ENCODE data around the gene CEACAM18. TPM values are rescaled to one million over a fixed set of nuclear protein-coding genes. Genes with fewer than 3 reads are reported as not detected.

CEACAM18 gene
- total RNA-seq, 2 experiments from 2014 or later = not detected

DNA sequence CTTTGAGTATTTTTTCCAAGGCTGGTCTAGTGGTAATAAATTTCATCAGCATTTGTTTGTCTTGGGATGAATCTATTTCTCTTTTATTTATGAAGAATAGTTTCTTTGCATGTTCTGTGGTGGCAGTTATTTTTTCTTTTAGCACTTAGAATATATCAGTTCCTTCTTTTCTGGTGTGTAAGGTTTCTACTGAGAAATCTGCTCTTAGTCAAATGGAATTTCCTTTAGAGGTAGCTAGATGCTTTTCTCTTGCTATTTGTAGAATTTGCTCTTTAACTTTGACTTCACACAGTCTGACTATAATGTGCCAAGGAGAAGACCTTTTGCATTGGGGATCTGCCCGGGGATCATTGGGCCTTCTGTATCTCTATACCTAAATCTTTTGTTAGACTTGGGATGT is 57.2 kb downstream of the CEACAM18 start:
- POLR2A ChIA-PET = no interaction called here
- Histone ChIP-seq H3K36me3 (ENCODE audit: insufficient read depth, low read length) (no peaks in the 10 kb centered on the region), H3K4me3 (ENCODE audit: low read length) (no peak overlapping the region), H3K9me3 (ENCODE audit: control insufficient read depth in 1 of 2, insufficient read depth in 1 of 2, low read length in 2 of 2) (peaks cover 0 to 17% of the 10 kb centered on the region in 2 experiments), H3K27me3 (ENCODE audit: control insufficient read depth in 1 of 2, insufficient read depth in 2 of 2, low read length in 2 of 2) (peaks cover 13 to 38% of the 10 kb centered on the region in 2 experiments), H3K4me1 (ENCODE audit: insufficient read depth, low read length) (peaks cover 5% of the 10 kb centered on the region), H3K27ac (ENCODE audit: low read depth in 1 of 2, low read length in 2 of 2) (no peak overlapping the region)
- Mint-ChIP-seq H3K27ac (no peak overlapping the region), H3K27me3 (peaks cover 81% of the 10 kb centered on the region), H3K9me3 (peaks cover 4% of the 10 kb centered on the region), H3K36me3 (ENCODE audit: low read depth) (no peaks in the 10 kb centered on the region), H3K4me3 (no peak overlapping the region), H3K4me1 (ENCODE audit: low read depth) (no peaks in the 10 kb centered on the region)
- intact Hi-C loops (cut with DNase I, micrococcal nuclease) = no loop called here
- CTCF ChIA-PET = no interaction called here
- no peak for ATAC-seq (ENCODE audit: poor library complexity)
- no peak for TF ChIP-seq CTCF (IDR thresholded peaks at IDR 0.05)
- no peak for DNase-seq

- Histone ChIP-seq H3K27ac (ENCODE audit: low read depth in 1 of 2, low read length in 2 of 2) (no peak overlapping the region), H3K4me1 (ENCODE audit: insufficient read depth, low read length) (no peaks in the 10 kb centered on the region), H3K9me3 (ENCODE audit: control insufficient read depth in 1 of 2, insufficient read depth in 1 of 2, low read length in 2 of 2) (peaks cover 0 to 6% of the 10 kb centered on the region in 2 experiments), H3K27me3 (ENCODE audit: control insufficient read depth in 1 of 2, insufficient read depth in 2 of 2, low read length in 2 of 2) (peaks cover 12 to 16% of the 10 kb centered on the region in 2 experiments), H3K4me3 (ENCODE audit: low read length) (no peak overlapping the region), H3K36me3 (ENCODE audit: insufficient read depth, low read length) (no peaks in the 10 kb centered on the region)
- H3K27ac Mint-ChIP-seq = no peak overlapping the region
- ChIA-PET POLR2A (no interaction called here), CTCF (no interaction called here)
- peaks cover 4% of the 10 kb centered on the region for H3K9me3 Mint-ChIP-seq
- no peaks in the 10 kb centered on the region for H3K4me1 Mint-ChIP-seq (ENCODE audit: low read depth)
- no peaks in the 10 kb centered on the region for H3K36me3 Mint-ChIP-seq (ENCODE audit: low read depth)
- ATAC-seq (ENCODE audit: poor library complexity) (no peak), DNase-seq (no peak)
- TF ChIP-seq CTCF (IDR thresholded peaks at IDR 0.05) = no peak
- intact Hi-C loops (cut with DNase I, micrococcal nuclease) = no loop called here
- no peak overlapping the region for H3K4me3 Mint-ChIP-seq
- H3K27me3 Mint-ChIP-seq = peaks cover 76% of the 10 kb centered on the region
Measured at GRCh38 chr19:51539821-51540366, 61.6 kb downstream of the CEACAM18 start.

Other genes with a start within 250 kb of the CEACAM18 start
- not detected for gene SIGLECL1, start 227.5 kb upstream of the CEACAM18 start, total RNA-seq
- not detected for gene IGLON5, start 166.9 kb upstream of the CEACAM18 start, total RNA-seq
- under 1 TPM; 0.11 to 0.14 TPM for gene VSIG10L, start 136.4 kb upstream of the CEACAM18 start, total RNA-seq
- gene ETFB, start 112.2 kb upstream of the CEACAM18 start, total RNA-seq = 10 to 100 TPM; 29.7 to 30.1 TPM
- under 1 TPM; 0.60 to 0.84 TPM for gene CLDND2, start 109.5 kb upstream of the CEACAM18 start, total RNA-seq
- gene NKG7, start 105.9 kb upstream of the CEACAM18 start, total RNA-seq = 1 to 10 TPM; 6.2 to 7.2 TPM
- not detected for gene LIM2, start 90.6 kb upstream of the CEACAM18 start, total RNA-seq
- not detected for gene C19orf84, start 87.9 kb upstream of the CEACAM18 start, total RNA-seq
- gene SIGLEC10, start 60.9 kb upstream of the CEACAM18 start, total RNA-seq = under 1 TPM; 0.39 to 0.58 TPM
- not detected for gene SIGLEC8, start 20.1 kb upstream of the CEACAM18 start, total RNA-seq
- not detected for gene SIGLEC12, start 23.3 kb downstream of the CEACAM18 start, total RNA-seq
- under 1 TPM; 0.14 to 0.36 TPM for gene SIGLEC6, start 53.1 kb downstream of the CEACAM18 start, total RNA-seq
- gene ZNF175, start 92.7 kb downstream of the CEACAM18 start, total RNA-seq = 1 to 10 TPM; 1.1 to 1.9 TPM
- not detected for gene SIGLEC5, start 151.9 kb downstream of the CEACAM18 start, total RNA-seq
- gene SIGLEC14, start 168.3 kb downstream of the CEACAM18 start, total RNA-seq = 1 to 10 TPM in 1 of 2 experiments, under 1 TPM in 1; 0.87 to 1.3 TPM
- gene SPACA6, start 214.8 kb downstream of the CEACAM18 start, total RNA-seq = 1 to 10 TPM; 2.8 to 3.6 TPM
- gene HAS1, start 245.5 kb downstream of the CEACAM18 start, total RNA-seq = not detected

Measured in CD4-positive, alpha-beta T cell (primary cell).